GM12878 (cell line): ENCODE data around the gene PRAC2. TPM values are rescaled to one million over a fixed set of nuclear protein-coding genes. Genes with fewer than 3 reads are reported as not detected.

Experiments
- ATAC-seq: fragments of 200-7000 bp; cut with Tn5 transposase; 3 replicates; pipeline ENCODE4 v1.9.1; 2020; ENCODE audit warnings: mild to moderate bottlenecking, moderate library complexity
- BruUV-seq: library from RNA; stranded (reverse); fragments of 400-500 nt; replicated peaks from 2 replicates; lab custom pipeline; 2021; lab: Mats Ljungman, UMichigan
- CTCF ChIA-PET: fragments of 300-600 bp; sonication (Branson Sonifier 250); formaldehyde crosslinking; extraction: SDS; loops from one replicate; lab custom pipeline; 2021; ENCODE audit warnings: inconsistent platforms; lab: Yijun Ruan, JAX
- POLR2A ChIA-PET: fragments of 350-600 bp; formaldehyde crosslinking; extraction: SDS; loops from one replicate; lab custom pipeline; 2021; ENCODE audit warnings: inconsistent platforms; lab: Charles Lee
- RAD21 ChIA-PET: fragments of 300-600 bp; sonication (Branson Sonifier 250); formaldehyde crosslinking; loops from one replicate; lab custom pipeline; 2023; ENCODE audit warnings: antibody characterized with exemption; ENCODE audit not compliant: unreplicated experiment; lab: Charles Lee
- SMC1A ChIA-PET: fragments of 300-600 bp; sonication (Branson Sonifier 250); formaldehyde crosslinking; loops from one replicate; lab custom pipeline; 2023; ENCODE audit not compliant: unreplicated experiment, uncharacterized antibody; lab: Charles Lee
- DNase-seq: peaks from one replicate; pipeline ENCODE4 v3.0.0-alpha.2; 2011; ENCODE audit warnings: low read depth, low spot score
- FAIRE-seq: peaks from 3 replicates; lab custom pipeline; 2011; peaks lifted over from hg19 to GRCh38; lab: Jason Lieb, UNC
- H2AFZ ChIP-seq: 2 replicates; pipeline ENCODE4 v1.6.0; 2011; ENCODE audit warnings: low read depth, low read length, control low read depth; ENCODE audit not compliant: control insufficient read depth
- H3K27ac ChIP-seq: 2 replicates; pipeline ENCODE4 v1.5.1; 2011; ENCODE audit warnings: control low read depth; ENCODE audit not compliant: control insufficient read depth, insufficient read depth
- H3K27me3 ChIP-seq, 2 experiments: replicated peaks in 1 of 2; 2 replicates each; pipeline versions ENCODE4 v1.6.0 to v1.6.1; 2011; ENCODE audit warnings: low read length in 1 of 2; ENCODE audit not compliant: control insufficient read depth in 2 of 2, insufficient read depth in 2 of 2
- H3K36me3 ChIP-seq, 2 experiments: 2 replicates each; pipeline ENCODE4 v1.5.1; 2011; ENCODE audit warnings: low read length in 1 of 2; ENCODE audit not compliant: control insufficient read depth in 2 of 2, insufficient read depth in 2 of 2
- H3K4me1 ChIP-seq: 2 replicates; pipeline ENCODE4 v1.6.1; 2011; ENCODE audit warnings: mild to moderate bottlenecking, low read length, moderate library complexity, mixed read lengths; ENCODE audit not compliant: control insufficient read depth, insufficient read depth
- H3K4me2 ChIP-seq: 2 replicates; pipeline ENCODE4 v1.6.0; 2011; ENCODE audit warnings: control low read depth; ENCODE audit not compliant: control insufficient read depth, insufficient read depth
- H3K4me3 ChIP-seq: fragments of 200-600 bp; sonication (generic); 2 replicates; pipeline ENCODE4 v1.5.1; 2016
- H3K79me2 ChIP-seq: 2 replicates; pipeline ENCODE4 v1.6.0; 2011; ENCODE audit warnings: low read length; ENCODE audit not compliant: control insufficient read depth, insufficient read depth
- H3K9ac ChIP-seq: 2 replicates; pipeline ENCODE4 v1.8.0; 2011; ENCODE audit warnings: low read length, control low read depth, mixed read lengths; ENCODE audit not compliant: control insufficient read depth, insufficient read depth
- H3K9me3 ChIP-seq: replicated peaks from 3 replicates; pipeline ENCODE4 v1.5.1; 2011; ENCODE audit warnings: mild to moderate bottlenecking, low read length; ENCODE audit not compliant: control insufficient read depth, insufficient read depth
- H4K20me1 ChIP-seq: 2 replicates; pipeline ENCODE4 v1.6.0; 2011; ENCODE audit not compliant: control insufficient read depth, insufficient read depth
- ATF7 ChIP-seq: fragments of 450-650 bp; IDR thresholded peaks from 2 replicates; pipeline ENCODE4 v1.6.1; 2016; ENCODE audit warnings: low read depth, mild to moderate bottlenecking
- CHD1 ChIP-seq: IDR thresholded peaks from 2 replicates; pipeline ENCODE4 v1.6.1; 2012; ENCODE audit warnings: low read depth, low read length, improper control_type of control experiment
- CHD2 ChIP-seq: IDR thresholded peaks from 2 replicates; pipeline ENCODE4 v1.6.1; 2011; ENCODE audit warnings: low read depth, low read length, improper control_type of control experiment, borderline replicate concordance
- CTCF ChIP-seq, 3 experiments: IDR thresholded peaks in 2 of 3; conservative IDR thresholded peaks in 1 of 3; 2 replicates each; pipeline ENCODE4 v1.5.1; 2011; ENCODE audit warnings: low read depth in 3 of 3, low read length in 3 of 3, mild to moderate bottlenecking in 3 of 3, control low read depth in 2 of 3, moderate library complexity in 2 of 3, inconsistent platforms in 1 of 3, mixed read lengths in 1 of 3; ENCODE audit not compliant: control insufficient read depth in 2 of 3, insufficient read depth in 1 of 3; ENCODE audit errors: extremely low read depth in 1 of 3
- EZH2 ChIP-seq: IDR thresholded peaks from 2 replicates; pipeline ENCODE4 v1.6.1; 2012; ENCODE audit warnings: low read depth, mild to moderate bottlenecking, control low read depth, inconsistent platforms, low read length, borderline replicate concordance; ENCODE audit not compliant: control insufficient read depth
- NR2C1 ChIP-seq: fragments of 450-650 bp; IDR thresholded peaks from 2 replicates; pipeline ENCODE4 v1.6.1; 2017; ENCODE audit warnings: antibody characterized with exemption, mild to moderate bottlenecking, moderate library complexity
- WGBS: methylation state at CpG from one replicate; pipeline ENCODE4 v1.1.6; 2016; ENCODE audit warnings: low lambda C conversion rate; ENCODE audit not compliant: insufficient replicate concordance, insufficient coverage; ENCODE audit errors: missing lambda C conversion rate; 5-methylcytosine and 5-hydroxymethylcytosine counted together
- in situ Hi-C: fragments of 300-500 bp; cut with MboI; formaldehyde crosslinking; loops from 9 replicates; pipeline ENCODE4 v1.14.3; 2018; ENCODE audit warnings: mixed read lengths
- intact Hi-C: fragments of 100-400 bp; cut with micrococcal nuclease; formaldehyde crosslinking; loops from one replicate; pipeline ENCODE4 v1.14.2; 2022; ENCODE audit not compliant: unreplicated experiment
- polyA plus RNA-seq, 11 experiments: library from polyadenylated mRNA; depleted of rRNA in 4 of 11; unstranded in 6 of 11; stranded (reverse) in 5 of 11; fragments of >200 nt; fragmentation: Nextera tagmentation in 4 of 11; fragmentation: Illumina TruSeq in 1 of 11; extraction: Ambion mirVana in 4 of 11; extraction: Trizol in 1 of 11; gene quantifications; 1 replicate in 1 of 11; 2 replicates in 10 of 11; pipeline versions ENCODE4 v1.2.1 to v1.2.3, GENCODE V29; 2011 to 2016; ENCODE audit warnings: inconsistent platforms in 2 of 11, missing spikeins in 2 of 11, low read depth in 1 of 11
- total RNA-seq, 4 experiments: library from RNA; depleted of rRNA in 3 of 4; stranded (reverse); fragments of >200 nt in 3 of 4; fragmentation: Illumina TruSeq in 1 of 4; extraction: Trizol in 1 of 4; gene quantifications; 2 replicates each; pipeline versions ENCODE4 v1.2.1 to v1.2.3, GENCODE V29; 2013 to 2021

The PRAC2 gene
- total and polyA plus RNA-seq, 10 of the 15 experiments (the other 5 are each of a cell fraction or from before 2014, with no cell fraction given), result 0.31 TPM; not detected in 9

GRCh38 chr17:48720266-48721008 lies 2.5 kb upstream of the PRAC2 start:
- H3K36me3 ChIP-seq, result no peaks in the 10 kb centered on the region
- H3K9ac ChIP-seq, result no peak overlapping the region
- no TSS peak for BruUV-seq
- no peak overlapping the region for H3K4me2 ChIP-seq
- peaks cover 26 to 51% of the 10 kb centered on the region in 2 experiments for H3K27me3 ChIP-seq
- H3K27ac ChIP-seq, result no peak overlapping the region
- intact Hi-C loops (loop anchor here (5.0 kb wide), 1 partner anchor 72 kb away; no protein-coding TSS in a partner anchor), in situ Hi-C loops (no loop called here)
- POLR2A ChIA-PET, result interaction anchor here (0.5 kb wide), 1 partner anchor 11 kb away, joined by 3 read pairs; no protein-coding TSS in a partner anchor
- ATAC-seq (no peak), FAIRE-seq (no peak), DNase-seq (no peak)
- RAD21 ChIA-PET, result interaction anchor here (1.1 kb wide), 1 partner anchor 158 kb away, joined by 4 read pairs; no protein-coding TSS in a partner anchor
- no peaks in the 10 kb centered on the region; the same call in 1 of the 2 replicates for H3K4me1 ChIP-seq
- no peaks in the 10 kb centered on the region; the same call in 2 of the 3 replicates for H3K9me3 ChIP-seq
- no peak overlapping the region for H2AFZ ChIP-seq
- no peaks in the 10 kb centered on the region for H4K20me1 ChIP-seq
- no peak overlapping the region for H3K4me3 ChIP-seq
- SMC1A ChIA-PET, result interaction anchor here (0.8 kb wide), 1 partner anchor 159 kb away, joined by 3 read pairs; no protein-coding TSS in a partner anchor
- no peaks in the 10 kb centered on the region for H3K79me2 ChIP-seq
- CTCF ChIA-PET, result interaction anchor here (7.5 kb wide), 1 partner anchor 40 kb away, joined by 56 read pairs; no protein-coding TSS in a partner anchor
- WGBS, result 37% methylated on average over 11 of the region's 11 CpGs
- TF ChIP-seq NR2C1 (no peak), CTCF (IDR thresholded peaks at IDR 0.05 in 2 of 3, conservative IDR thresholded peaks at IDR 0.05 in 1 of 3; ENCODE audit: control insufficient read depth in 2 of 3, extremely low read depth in 1 of 3, insufficient read depth in 1 of 3, low read depth in 3 of 3, low read length in 3 of 3) (no peak), EZH2 (0 out of 2 replicates have a peak, but pooled peaks have one; percentile 71), CHD2 (no peak), CHD1 (no peak), ATF7 (no peak)
